ENCODE measurements around the gene MPPED2. TPM values are rescaled to one million over a fixed set of nuclear protein-coding genes. Genes with fewer than 3 reads are reported as not detected.
A peak's percentile ranks its signal among the peaks of the same experiment; 100 is the strongest.

Gene MPPED2
- total RNA-seq, 4 donors from 2014 or later = 2.2 to 11.5 (median 4.7) TPM

GRCh38 chr11:30404136-30404535 is 182.0 kb downstream of the MPPED2 start:
- TF ChIP-seq CTCF (IDR thresholded peaks at IDR 0.05) (no peak), EP300 (IDR thresholded peaks at IDR 0.05) (no peak), POLR2A (IDR thresholded peaks at IDR 0.05) (no peak)
- H3K36me3 ChIP-seq = no peaks in the 10 kb centered on the region
- 95 to 98% methylated on average over 3 of the region's 3 CpGs for WGBS, 2 donors
- no peaks in the 10 kb centered on the region for H3K4me1 ChIP-seq
- no peak for DNase-seq (ENCODE audit: low spot score in 2 of 2)
- H3K27ac ChIP-seq = no peak overlapping the region
- H3K27me3 ChIP-seq = no peaks in the 10 kb centered on the region
- H3K4me3 ChIP-seq = no peak overlapping the region
- H3K9me3 ChIP-seq = no peaks in the 10 kb centered on the region

GRCh38 chr11:30395751-30396150 is 190.4 kb downstream of the MPPED2 start:
- 44 to 50% methylated on average over 8 of the region's 8 CpGs for WGBS, 2 donors
- Histone ChIP-seq H3K9me3 (no peaks in the 10 kb centered on the region), H3K36me3 (no peaks in the 10 kb centered on the region), H3K4me1 (peaks cover 0 to 19% (median 6%) of the 10 kb centered on the region in 4 donors), H3K27ac (no peak overlapping the region), H3K4me3 (no peak overlapping the region), H3K27me3 (no peaks in the 10 kb centered on the region)
- no peak for DNase-seq (ENCODE audit: low spot score in 2 of 2)
- TF ChIP-seq CTCF (IDR thresholded peaks at IDR 0.05) = no peak
- no peak for TF ChIP-seq POLR2A (IDR thresholded peaks at IDR 0.05)
- no peak for TF ChIP-seq EP300 (IDR thresholded peaks at IDR 0.05)

- Histone ChIP-seq H3K27me3 (no peaks in the 10 kb centered on the region), H3K4me1 (peaks cover 0 to 25% (median 6%) of the 10 kb centered on the region in 4 donors), H3K36me3 (no peaks in the 10 kb centered on the region), H3K4me3 (no peak overlapping the region), H3K9me3 (no peaks in the 10 kb centered on the region), H3K27ac (peak overlapping the region in 1 of 4 donors; percentile 48)
- 54 to 74% methylated on average over 1 of the region's 1 CpG for WGBS, 2 donors
- TF ChIP-seq EP300 (IDR thresholded peaks at IDR 0.05) (no peak), CTCF (IDR thresholded peaks at IDR 0.05) (no peak), POLR2A (IDR thresholded peaks at IDR 0.05) (no peak)
- DNase-seq (ENCODE audit: low spot score in 2 of 2) = no peak
These were observed 193.1 kb downstream of the MPPED2 start for GRCh38 chr11:30393012-30393411.

GRCh38 chr11:30392221-30392784 is 193.8 kb downstream of the MPPED2 start:
- Histone ChIP-seq H3K27ac (peak overlapping the region in 2 of 4 donors; percentile 29 to 48), H3K4me3 (no peak overlapping the region), H3K4me1 (peaks cover 0 to 25% (median 6%) of the 10 kb centered on the region in 4 donors), H3K9me3 (no peaks in the 10 kb centered on the region), H3K36me3 (no peaks in the 10 kb centered on the region), H3K27me3 (no peaks in the 10 kb centered on the region)
- no peak for DNase-seq (ENCODE audit: low spot score in 2 of 2)
- WGBS, 2 donors = 10 to 16% methylated on average over 5 of the region's 5 CpGs
- TF ChIP-seq EP300 (IDR thresholded peaks at IDR 0.05) (no peak), POLR2A (IDR thresholded peaks at IDR 0.05) (no peak), CTCF (IDR thresholded peaks at IDR 0.05) (no peak)

DNA sequence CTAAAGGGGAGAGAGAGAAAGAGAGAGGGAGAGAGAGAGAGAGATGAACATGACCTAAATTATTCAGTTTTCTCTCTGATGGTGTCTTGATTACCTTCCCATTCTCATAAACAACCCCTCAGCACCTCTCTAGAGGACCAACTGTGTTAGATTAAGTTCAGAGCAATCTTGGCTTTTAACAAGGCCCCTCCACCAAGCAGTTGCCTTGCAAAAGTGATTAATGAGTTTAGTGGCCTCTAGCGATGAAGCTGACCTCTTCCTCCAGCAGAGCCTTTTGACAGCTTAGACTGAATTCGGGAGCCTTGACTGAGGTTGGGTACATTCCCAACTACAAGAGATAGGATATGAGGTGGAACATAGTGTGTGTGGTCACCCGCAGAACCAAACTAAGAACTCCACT is 197.2 kb downstream of the MPPED2 start:
- WGBS, 2 donors = 50 to 51% methylated on average over 3 of the region's 3 CpGs
- no peaks in the 10 kb centered on the region for H3K36me3 ChIP-seq
- H3K27ac ChIP-seq = no peak overlapping the region
- no peak overlapping the region for H3K4me3 ChIP-seq
- DNase-seq (ENCODE audit: low spot score in 2 of 2) = no peak
- TF ChIP-seq POLR2A (IDR thresholded peaks at IDR 0.05) = no peak
- no peak for TF ChIP-seq CTCF (IDR thresholded peaks at IDR 0.05)
- TF ChIP-seq EP300 (IDR thresholded peaks at IDR 0.05) = no peak
- no peaks in the 10 kb centered on the region for H3K9me3 ChIP-seq
- H3K4me1 ChIP-seq = peaks cover 0 to 25% (median 6%) of the 10 kb centered on the region in 4 donors
- no peaks in the 10 kb centered on the region for H3K27me3 ChIP-seq

Data from tibial nerve (tissue), 4 donors.